Tibial nerve (tissue), 4 donors: ENCODE measurements around the gene TNFAIP8. TPM values are rescaled to one million over a fixed set of nuclear protein-coding genes. Genes with fewer than 3 reads are reported as not detected.

ENCODE experiments used
- DNase-seq, 2 donors: peaks; one replicate each; pipeline ENCODE4 v3.0.0-alpha.2; 2019; ENCODE audit warnings: low spot score in 2 of 2
- H3K27ac ChIP-seq, 4 donors: fragments of 200-600 bp; sonication (generic) in 3 of 4; one replicate each; pipeline ENCODE4 v1.5.1; 2017 to 2019; ENCODE audit warnings: mild to moderate bottlenecking in 1 of 4
- H3K27me3 ChIP-seq, 2 donors: fragments of 200-600 bp; sonication (generic) in 1 of 2; one replicate each; pipeline versions ENCODE4 v1.5.1 to v1.6.0; 2017 to 2019
- H3K36me3 ChIP-seq, 3 donors: fragments of 200-600 bp; sonication (generic); one replicate each; pipeline ENCODE4 v1.5.1; 2018 to 2019
- H3K4me1 ChIP-seq, 4 donors: fragments of 200-600 bp; sonication (generic) in 3 of 4; one replicate each; pipeline ENCODE4 v1.5.1; 2017 to 2019
- H3K4me3 ChIP-seq, 4 donors: fragments of 200-600 bp; sonication (generic) in 3 of 4; one replicate each; pipeline ENCODE4 v1.5.1; 2017 to 2019; ENCODE audit warnings: mild to moderate bottlenecking in 1 of 4, moderate library complexity in 1 of 4
- H3K9me3 ChIP-seq, 4 donors: fragments of 200-600 bp; sonication (generic) in 3 of 4; one replicate each; pipeline ENCODE4 v1.5.1; 2017 to 2019
- CTCF ChIP-seq, 5 experiments: fragments of 200-600 bp in 3 of 5; fragments of 450-650 bp in 2 of 5; sonication (generic) in 3 of 5; IDR thresholded peaks; one replicate each; pipeline ENCODE4 v1.5.1; 2016 to 2019; ENCODE audit warnings: antibody characterized with exemption in 5 of 5, mild to moderate bottlenecking in 3 of 5, moderate library complexity in 2 of 5
- EP300 ChIP-seq, 2 donors: sonication (generic); formaldehyde crosslinking; IDR thresholded peaks; one replicate each; pipeline ENCODE4 v1.6.1; 2017; ENCODE audit warnings: antibody characterized with exemption in 2 of 2, mild to moderate bottlenecking in 1 of 2
- POLR2A ChIP-seq, 2 donors: fragments of 450-650 bp; IDR thresholded peaks; one replicate each; pipeline ENCODE4 v1.6.1; 2017; ENCODE audit warnings: antibody characterized with exemption in 2 of 2, mild to moderate bottlenecking in 2 of 2, moderate library complexity in 2 of 2
- WGBS, 2 donors: methylation state at CpG; one replicate each; pipeline ENCODE4 v1.1.5; 2018; 5-methylcytosine and 5-hydroxymethylcytosine counted together
- total RNA-seq, 4 donors: library from RNA; depleted of rRNA; stranded (reverse); fragments of >200 nt; gene quantifications; one replicate each; pipeline ENCODE4 v1.1.0, GENCODE V29; 2016

TNFAIP8 gene
- total RNA-seq, 4 donors from 2014 or later = 15.3 to 19.4 (median 17.8) TPM

GRCh38 chr5:119367502-119368237 is 11.9 kb downstream of the TNFAIP8 start:
- 39 to 43% methylated on average over 1 of the region's 1 CpG for WGBS, 2 donors
- H3K27ac ChIP-seq = no peak overlapping the region

GRCh38 chr5:119368238-119368630 is 12.4 kb downstream of the TNFAIP8 start:
- no peak for DNase-seq
- H3K4me1 ChIP-seq = peaks cover 0 to 35% (median 20%) of the 10 kb centered on the region in 4 donors
- WGBS, 2 donors = 57 to 69% methylated on average over 4 of the region's 4 CpGs

More at GRCh38 chr5:119367502-119368237, 11.9 kb downstream of the TNFAIP8 start:
- Histone ChIP-seq H3K9me3 (no peaks in the 10 kb centered on the region), H3K4me1 (peaks cover 0 to 35% (median 20%) of the 10 kb centered on the region in 4 donors), H3K36me3 (no peaks in the 10 kb centered on the region), H3K27me3 (no peaks in the 10 kb centered on the region), H3K4me3 (no peak overlapping the region)
- TF ChIP-seq EP300 (IDR thresholded peaks at IDR 0.05) (no peak), CTCF (IDR thresholded peaks at IDR 0.05) (no peak)
- DNase-seq = no peak

GRCh38 chr5:119370486-119370885 is 14.7 kb downstream of the TNFAIP8 start:
- Histone ChIP-seq H3K9me3 (no peaks in the 10 kb centered on the region), H3K4me1 (peaks cover 0 to 29% (median 17%) of the 10 kb centered on the region in 4 donors), H3K27me3 (no peaks in the 10 kb centered on the region), H3K4me3 (no peak overlapping the region), H3K27ac (no peak overlapping the region), H3K36me3 (no peaks in the 10 kb centered on the region)
- 47 to 54% methylated on average over 1 of the region's 1 CpG for WGBS, 2 donors
- DNase-seq = no peak
- no peak for TF ChIP-seq POLR2A (IDR thresholded peaks at IDR 0.05)
- TF ChIP-seq EP300 (IDR thresholded peaks at IDR 0.05) = no peak
- TF ChIP-seq CTCF (IDR thresholded peaks at IDR 0.05) = no peak

More at GRCh38 chr5:119368238-119368630, 12.4 kb downstream of the TNFAIP8 start:
- Histone ChIP-seq H3K27ac (no peak overlapping the region), H3K36me3 (no peaks in the 10 kb centered on the region), H3K9me3 (no peaks in the 10 kb centered on the region), H3K4me3 (no peak overlapping the region), H3K27me3 (no peaks in the 10 kb centered on the region)
- TF ChIP-seq EP300 (IDR thresholded peaks at IDR 0.05) (no peak), CTCF (IDR thresholded peaks at IDR 0.05) (no peak), POLR2A (IDR thresholded peaks at IDR 0.05) (no peak)

- no peak for DNase-seq
- H3K27ac ChIP-seq = no peak overlapping the region
- no peak for TF ChIP-seq POLR2A (IDR thresholded peaks at IDR 0.05)
- no peak for TF ChIP-seq CTCF (IDR thresholded peaks at IDR 0.05)
- TF ChIP-seq EP300 (IDR thresholded peaks at IDR 0.05) = no peak
- H3K9me3 ChIP-seq = no peaks in the 10 kb centered on the region
- no peaks in the 10 kb centered on the region for H3K36me3 ChIP-seq
- H3K27me3 ChIP-seq = no peaks in the 10 kb centered on the region
- no peak overlapping the region for H3K4me3 ChIP-seq
- peaks cover 0 to 22% (median 11%) of the 10 kb centered on the region in 4 donors for H3K4me1 ChIP-seq
- 49 to 53% methylated on average over 4 of the region's 4 CpGs for WGBS, 2 donors
These were observed 15.3 kb downstream of the TNFAIP8 start for GRCh38 chr5:119371146-119371545.

- 84 to 93% methylated on average over 4 of the region's 4 CpGs for WGBS, 2 donors
- TF ChIP-seq POLR2A (IDR thresholded peaks at IDR 0.05) (no peak), EP300 (IDR thresholded peaks at IDR 0.05) (no peak), CTCF (IDR thresholded peaks at IDR 0.05) (no peak)
- H3K27me3 ChIP-seq = no peaks in the 10 kb centered on the region
- no peak overlapping the region for H3K4me3 ChIP-seq
- H3K27ac ChIP-seq = no peak overlapping the region
- H3K9me3 ChIP-seq = no peaks in the 10 kb centered on the region
- peaks cover 0 to 5% (median 0%) of the 10 kb centered on the region in 4 donors for H3K4me1 ChIP-seq
- no peak for DNase-seq
- no peaks in the 10 kb centered on the region for H3K36me3 ChIP-seq
These were observed 17.6 kb downstream of the TNFAIP8 start for GRCh38 chr5:119373449-119373858.
